Measurements from ENCODE around the gene CBX3. TPM values are rescaled to one million over a fixed set of nuclear protein-coding genes. Genes with fewer than 3 reads are reported as not detected.
"Not testable (repeated sequence)": the region's sequence is repeated elsewhere in the genome, so short reads cannot be mapped to it uniquely, and the experiment has no call there.

Gene CBX3
- total RNA-seq, 1 donor from 2014 or later: 32.1 TPM

DNA sequence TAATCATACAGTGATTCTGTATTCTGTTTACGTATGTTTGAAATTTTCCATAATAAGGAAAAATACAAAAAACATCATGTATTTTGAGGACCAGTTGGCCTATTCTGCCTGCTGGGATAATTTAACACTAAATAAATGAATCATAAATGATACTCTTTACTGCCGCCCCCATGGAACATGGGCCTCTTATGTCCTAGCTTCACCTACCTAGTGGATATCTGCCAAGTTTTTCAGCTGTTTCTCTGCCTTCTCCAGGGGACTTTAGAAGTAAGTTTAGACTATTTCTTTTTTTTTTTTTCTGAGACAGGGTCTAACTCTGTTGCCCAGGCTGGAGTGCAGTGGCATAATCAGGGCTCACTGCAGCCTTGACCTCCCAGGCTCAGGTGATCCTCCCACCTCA, 39.1 kb upstream of the CBX3 start:
- intact Hi-C loops (cut with DNase I): no loop called here
- Histone ChIP-seq H3K27me3 (no peaks in the 10 kb centered on the region), H3K36me3 (no peaks in the 10 kb centered on the region), H3K27ac (no peak overlapping the region), H3K9me3 (no peaks in the 10 kb centered on the region), H3K4me1 (no peaks in the 10 kb centered on the region), H3K4me3 (no peak overlapping the region)
- TF ChIP-seq CTCF (IDR thresholded peaks at IDR 0.05): no peak
- DNase-seq (ENCODE audit: low spot score in 2 of 2): no peak

DNA sequence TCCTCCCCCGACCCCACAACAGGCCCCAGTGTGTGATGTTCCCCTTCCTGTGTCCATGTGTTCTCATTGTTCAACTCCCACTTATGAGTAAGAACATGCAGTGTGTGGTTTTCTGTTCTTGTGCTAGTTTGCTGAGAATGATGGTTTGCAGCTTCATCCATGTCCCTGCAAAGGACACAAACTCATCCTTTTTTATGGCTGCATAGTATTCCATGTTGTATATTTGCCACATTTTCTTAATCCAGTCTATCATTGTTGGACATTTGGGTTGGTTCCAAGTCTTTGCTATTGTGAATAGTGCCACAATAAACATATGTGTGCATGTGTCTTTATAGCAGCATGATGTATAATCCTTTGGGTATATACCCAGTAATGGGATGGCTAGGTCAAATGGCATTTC, 37.7 kb upstream of the CBX3 start:
- H3K27me3 ChIP-seq; H3K4me3 ChIP-seq; intact Hi-C loops (cut with DNase I); H3K36me3 ChIP-seq; H3K4me1 ChIP-seq; DNase-seq (ENCODE audit: low spot score in 2 of 2); H3K27ac ChIP-seq; H3K9me3 ChIP-seq: not testable (repeated sequence)

DNA sequence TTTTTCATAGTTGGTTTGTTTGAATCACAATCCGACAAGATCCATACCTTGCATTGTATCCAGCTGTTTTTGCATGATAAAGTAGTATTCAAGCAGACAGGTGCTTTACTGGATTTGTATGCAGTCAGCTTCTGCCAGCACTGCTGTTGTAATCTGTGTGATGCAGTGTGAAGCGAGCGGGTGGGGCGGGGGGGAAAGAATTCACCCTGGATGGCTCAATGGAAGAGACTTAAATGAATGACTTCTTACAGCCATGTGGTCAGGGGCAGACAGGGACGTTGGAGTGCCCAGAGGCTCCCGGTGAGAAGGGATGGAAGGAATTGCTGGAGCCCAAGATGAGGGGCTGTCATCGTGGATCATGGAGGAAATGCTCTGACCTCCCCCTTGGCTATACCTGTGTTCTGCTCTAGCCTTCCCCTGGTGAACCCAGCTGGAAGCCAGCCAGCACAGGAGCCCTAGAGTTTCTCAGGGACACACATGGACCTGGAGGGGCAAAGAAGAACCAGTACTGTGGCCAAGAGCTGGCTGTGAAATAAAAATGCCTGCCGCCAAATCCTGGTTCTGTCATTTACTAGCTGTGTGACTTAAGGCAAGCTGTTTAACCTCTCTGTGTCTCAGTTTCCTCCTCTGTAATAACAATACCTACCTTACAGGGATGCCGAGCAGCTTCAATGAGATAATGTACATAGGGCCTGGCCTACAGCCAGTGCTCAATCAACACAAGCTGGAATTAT, 35.4 kb upstream of the CBX3 start:
- no peak overlapping the region for H3K27ac ChIP-seq
- no peaks in the 10 kb centered on the region for H3K4me1 ChIP-seq
- H3K27me3 ChIP-seq: no peaks in the 10 kb centered on the region
- peaks cover 0 to 7% of the 10 kb centered on the region in 2 donors for H3K36me3 ChIP-seq
- intact Hi-C loops (cut with DNase I): no loop called here
- H3K4me3 ChIP-seq: no peak overlapping the region
- no peaks in the 10 kb centered on the region for H3K9me3 ChIP-seq
- TF ChIP-seq CTCF (IDR thresholded peaks at IDR 0.05): no peak
- no peak for DNase-seq (ENCODE audit: low spot score in 2 of 2)

DNA sequence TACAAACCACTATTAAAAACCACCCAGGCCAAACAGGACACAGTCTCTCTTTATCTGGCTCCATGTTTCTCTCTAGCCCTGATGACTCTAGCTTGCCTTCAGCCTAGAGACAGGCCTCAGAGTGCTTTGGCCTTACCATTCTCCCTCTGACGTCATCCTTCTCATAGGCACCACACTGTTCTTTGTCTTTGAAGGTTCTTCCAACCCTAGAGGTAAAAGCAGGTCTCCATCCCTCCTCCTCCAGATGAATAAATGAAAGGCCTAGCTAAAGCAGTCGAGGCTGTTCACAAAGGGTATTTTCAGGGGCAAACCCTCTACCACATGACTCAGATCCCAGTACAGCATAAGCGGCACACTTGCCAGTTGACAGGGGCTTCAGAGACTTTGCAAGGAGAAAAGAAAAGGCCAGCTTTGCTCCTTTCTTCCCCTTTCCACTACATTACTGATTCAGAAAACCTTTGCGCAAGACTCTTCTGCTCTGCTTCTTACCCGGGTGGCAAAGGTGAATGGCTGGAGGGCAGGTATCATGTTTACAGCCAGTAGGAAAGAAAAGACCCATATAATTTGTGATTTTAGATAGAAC, 34.8 kb upstream of the CBX3 start:
- peaks cover 0 to 8% of the 10 kb centered on the region in 2 donors for H3K36me3 ChIP-seq
- no peak for DNase-seq (ENCODE audit: low spot score in 2 of 2)
- no peak overlapping the region for H3K27ac ChIP-seq
- no peaks in the 10 kb centered on the region for H3K9me3 ChIP-seq
- no peaks in the 10 kb centered on the region for H3K4me1 ChIP-seq
- H3K4me3 ChIP-seq: no peak overlapping the region
- intact Hi-C loops (cut with DNase I): no loop called here
- no peak for TF ChIP-seq CTCF (IDR thresholded peaks at IDR 0.05)
- H3K27me3 ChIP-seq: no peaks in the 10 kb centered on the region

DNA sequence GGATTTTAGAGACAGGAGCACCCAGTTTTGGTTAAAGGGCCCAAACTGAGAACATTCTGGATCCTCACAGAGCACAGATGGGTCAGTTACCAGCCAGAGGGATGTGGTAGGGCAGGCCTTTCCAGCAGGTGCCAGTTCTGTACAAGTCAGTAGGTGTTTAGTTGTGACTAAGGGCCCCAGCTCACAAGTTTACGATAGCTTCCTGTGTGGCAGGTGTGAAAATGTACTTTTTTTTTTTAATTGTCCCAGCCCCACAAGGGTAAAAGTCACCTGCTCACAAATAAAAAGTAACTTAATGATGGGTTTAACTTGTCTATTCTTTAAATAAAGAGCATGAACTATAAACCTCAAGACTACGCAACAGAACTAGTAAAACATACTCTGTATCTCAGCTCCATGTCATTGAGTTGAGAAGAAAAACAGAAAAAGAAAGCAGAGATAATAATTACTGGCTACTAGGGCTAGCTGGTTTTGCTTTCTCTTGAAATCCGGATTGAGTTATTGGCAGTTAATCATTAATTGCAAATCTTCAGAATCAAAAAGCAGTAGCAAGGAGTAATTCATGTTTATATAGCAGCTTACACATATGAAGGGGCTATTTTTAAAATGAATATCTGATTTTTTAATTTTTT, 34.1 kb upstream of the CBX3 start:
- no peaks in the 10 kb centered on the region for H3K27me3 ChIP-seq
- H3K27ac ChIP-seq: no peak overlapping the region
- H3K36me3 ChIP-seq: peaks cover 0 to 8% of the 10 kb centered on the region in 2 donors
- intact Hi-C loops (cut with DNase I): no loop called here
- H3K9me3 ChIP-seq: no peaks in the 10 kb centered on the region
- DNase-seq (ENCODE audit: low spot score in 2 of 2): no peak
- no peaks in the 10 kb centered on the region for H3K4me1 ChIP-seq
- no peak overlapping the region for H3K4me3 ChIP-seq
- no peak for TF ChIP-seq CTCF (IDR thresholded peaks at IDR 0.05)

GRCh38 chr7:26168458-26169023, 33.0 kb upstream of the CBX3 start:
- DNase-seq (ENCODE audit: low spot score in 2 of 2): no peak
- Histone ChIP-seq H3K27ac (no peak overlapping the region), H3K36me3 (peaks cover 0 to 8% of the 10 kb centered on the region in 2 donors), H3K27me3 (no peaks in the 10 kb centered on the region), H3K4me1 (no peaks in the 10 kb centered on the region), H3K9me3 (no peaks in the 10 kb centered on the region), H3K4me3 (no peak overlapping the region)
- intact Hi-C loops (cut with DNase I): no loop called here
- TF ChIP-seq CTCF (IDR thresholded peaks at IDR 0.05): no peak
